T-helper 17 cell (primary cell): ENCODE measurements around the gene DNAH11. TPM values are rescaled to one million over a fixed set of nuclear protein-coding genes. Genes with fewer than 3 reads are reported as not detected.

Experiments
- ATAC-seq: fragments of 150-1000 bp; cut with Tn5 transposase; 2 replicates; pipeline ENCODE4 v1.10.0; 2021; ENCODE audit warnings: mild to moderate bottlenecking, moderate library complexity
- DNase-seq, 3 donors: peaks; one replicate each; pipeline versions ENCODE4 v3.0.0 to v3.0.0-alpha.2; 2020 to 2021
- H3K9me3 ChIP-seq: one replicate; pipeline ENCODE4 v1.7.0; 2013; ENCODE audit warnings: low read length, mild to moderate bottlenecking; ENCODE audit not compliant: control insufficient read depth, poor library complexity, severe bottlenecking
- H3K27ac Mint-ChIP-seq: one replicate; pipeline ENCODE4 v1.8.0; 2022; ENCODE audit warnings: mild to moderate bottlenecking, moderate library complexity, mixed read lengths
- H3K27me3 Mint-ChIP-seq: one replicate; pipeline ENCODE4 v1.8.0; 2022; ENCODE audit warnings: mixed read lengths
- H3K36me3 Mint-ChIP-seq: one replicate; pipeline ENCODE4 v1.8.0; 2022; ENCODE audit warnings: low read depth, mixed read lengths
- H3K4me1 Mint-ChIP-seq: one replicate; pipeline ENCODE4 v1.8.0; 2022; ENCODE audit warnings: mild to moderate bottlenecking, mixed read lengths
- H3K4me3 Mint-ChIP-seq: one replicate; pipeline ENCODE4 v1.8.0; 2022; ENCODE audit warnings: mild to moderate bottlenecking, moderate library complexity, mixed read lengths
- total RNA-seq, 4 donors: library from RNA in 2 of 4; stranded (reverse) in 2 of 4; gene quantifications; one replicate each; pipeline ENCODE4 v1.2.3 and lab custom pipeline; 2022 to 2026

Gene DNAH11
- total RNA-seq, 2 donors from 2014 or later = 0.05 to 0.97 TPM

DNA sequence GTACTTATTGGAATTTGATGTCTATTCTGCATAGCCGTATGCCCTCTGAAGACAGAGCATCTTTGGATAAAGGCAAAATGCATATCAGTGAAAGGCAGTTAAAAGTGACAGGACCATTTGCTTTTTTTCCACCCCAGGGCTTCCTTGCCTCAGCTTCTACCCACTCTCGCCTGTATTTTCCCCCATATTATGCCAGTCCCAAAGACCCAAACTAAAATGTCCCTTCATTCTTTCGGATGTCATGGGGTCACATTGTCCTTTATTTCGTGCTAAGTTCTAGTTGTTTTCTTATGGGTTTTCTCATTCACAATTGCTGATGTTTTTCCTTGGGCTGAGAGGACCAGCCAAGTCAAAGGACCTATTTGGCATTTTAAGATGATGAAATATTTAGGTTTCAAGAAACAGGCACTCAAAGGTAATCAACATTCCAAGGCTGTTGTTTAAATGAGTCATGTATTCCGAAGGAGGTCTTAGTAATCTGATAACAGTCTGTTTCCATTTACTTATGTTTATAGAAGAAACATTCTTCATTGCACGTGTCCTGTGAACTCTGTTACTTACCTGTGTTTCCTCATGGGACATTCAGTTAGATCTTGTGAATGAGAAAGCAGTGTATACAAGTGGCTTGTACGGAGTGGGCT, 74.1 kb downstream of the DNAH11 start:
- Mint-ChIP-seq H3K27me3 (peaks cover 26% of the 10 kb centered on the region), H3K27ac (no peak overlapping the region), H3K4me1 (no peaks in the 10 kb centered on the region), H3K36me3 (no peaks in the 10 kb centered on the region), H3K4me3 (no peak overlapping the region)
- no peak for ATAC-seq
- DNase-seq = no peak
- no peaks in the 10 kb centered on the region for H3K9me3 ChIP-seq

GRCh38 chr7:21617513-21617912, 74.7 kb downstream of the DNAH11 start:
- H3K36me3 Mint-ChIP-seq = no peaks in the 10 kb centered on the region
- no peak for ATAC-seq
- H3K4me3 Mint-ChIP-seq = no peak overlapping the region
- H3K4me1 Mint-ChIP-seq = no peaks in the 10 kb centered on the region
- H3K27me3 Mint-ChIP-seq = peaks cover 26% of the 10 kb centered on the region
- DNase-seq = no peak
- H3K27ac Mint-ChIP-seq = no peak overlapping the region
- no peaks in the 10 kb centered on the region for H3K9me3 ChIP-seq

- H3K9me3 ChIP-seq = no peaks in the 10 kb centered on the region
- Mint-ChIP-seq H3K4me3 (no peak overlapping the region), H3K36me3 (no peaks in the 10 kb centered on the region), H3K4me1 (no peaks in the 10 kb centered on the region), H3K27me3 (peaks cover 26% of the 10 kb centered on the region), H3K27ac (no peak overlapping the region)
- no peak for ATAC-seq
- DNase-seq = no peak
These were observed 75.1 kb downstream of the DNAH11 start for GRCh38 chr7:21617916-21618390.

GRCh38 chr7:21618706-21619105, 75.9 kb downstream of the DNAH11 start:
- no peaks in the 10 kb centered on the region for H3K4me1 Mint-ChIP-seq
- no peaks in the 10 kb centered on the region for H3K9me3 ChIP-seq
- peaks cover 26% of the 10 kb centered on the region for H3K27me3 Mint-ChIP-seq
- no peak for DNase-seq
- H3K36me3 Mint-ChIP-seq = no peaks in the 10 kb centered on the region
- H3K4me3 Mint-ChIP-seq = no peak overlapping the region
- H3K27ac Mint-ChIP-seq = no peak overlapping the region
- no peak for ATAC-seq

DNA sequence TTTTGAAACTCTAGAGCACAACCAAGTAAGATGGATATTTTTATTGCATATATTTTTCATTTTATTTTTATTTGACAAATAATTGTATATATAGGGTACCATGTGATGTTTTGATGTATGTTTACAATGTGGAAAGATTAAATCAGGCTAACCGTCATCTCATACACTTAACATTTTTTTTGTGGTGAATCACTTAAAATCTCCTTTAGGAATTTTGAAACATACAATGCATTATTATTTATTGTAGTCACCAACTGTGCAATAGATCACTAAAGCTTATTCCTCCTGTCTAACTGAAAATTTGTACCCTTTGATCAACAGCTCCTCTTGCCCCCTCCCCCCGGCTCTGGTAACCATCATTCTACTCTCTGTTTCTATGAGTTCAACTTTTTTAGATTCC, 77.2 kb downstream of the DNAH11 start:
- ATAC-seq = no peak
- no peaks in the 10 kb centered on the region for H3K36me3 Mint-ChIP-seq
- H3K27ac Mint-ChIP-seq = no peak overlapping the region
- H3K4me3 Mint-ChIP-seq = no peak overlapping the region
- H3K4me1 Mint-ChIP-seq = no peaks in the 10 kb centered on the region
- no peaks in the 10 kb centered on the region for H3K9me3 ChIP-seq
- DNase-seq = no peak
- peaks cover 26% of the 10 kb centered on the region for H3K27me3 Mint-ChIP-seq

- DNase-seq (no peak), ATAC-seq (no peak)
- Mint-ChIP-seq H3K36me3 (no peaks in the 10 kb centered on the region), H3K27me3 (no peaks in the 10 kb centered on the region), H3K4me3 (no peak overlapping the region), H3K27ac (no peak overlapping the region), H3K4me1 (no peaks in the 10 kb centered on the region)
- H3K9me3 ChIP-seq = no peaks in the 10 kb centered on the region
These were observed 81.5 kb downstream of the DNAH11 start for GRCh38 chr7:21624320-21624719.

- H3K27me3 Mint-ChIP-seq = peaks cover 25% of the 10 kb centered on the region
- H3K4me1 Mint-ChIP-seq = no peaks in the 10 kb centered on the region
- no peaks in the 10 kb centered on the region for H3K36me3 Mint-ChIP-seq
- H3K9me3 ChIP-seq = no peaks in the 10 kb centered on the region
- H3K4me3 Mint-ChIP-seq = no peak overlapping the region
- H3K27ac Mint-ChIP-seq = no peak overlapping the region
- DNase-seq (no peak), ATAC-seq (no peak)
These were observed 93.9 kb downstream of the DNAH11 start for GRCh38 chr7:21636694-21637093.

DNA sequence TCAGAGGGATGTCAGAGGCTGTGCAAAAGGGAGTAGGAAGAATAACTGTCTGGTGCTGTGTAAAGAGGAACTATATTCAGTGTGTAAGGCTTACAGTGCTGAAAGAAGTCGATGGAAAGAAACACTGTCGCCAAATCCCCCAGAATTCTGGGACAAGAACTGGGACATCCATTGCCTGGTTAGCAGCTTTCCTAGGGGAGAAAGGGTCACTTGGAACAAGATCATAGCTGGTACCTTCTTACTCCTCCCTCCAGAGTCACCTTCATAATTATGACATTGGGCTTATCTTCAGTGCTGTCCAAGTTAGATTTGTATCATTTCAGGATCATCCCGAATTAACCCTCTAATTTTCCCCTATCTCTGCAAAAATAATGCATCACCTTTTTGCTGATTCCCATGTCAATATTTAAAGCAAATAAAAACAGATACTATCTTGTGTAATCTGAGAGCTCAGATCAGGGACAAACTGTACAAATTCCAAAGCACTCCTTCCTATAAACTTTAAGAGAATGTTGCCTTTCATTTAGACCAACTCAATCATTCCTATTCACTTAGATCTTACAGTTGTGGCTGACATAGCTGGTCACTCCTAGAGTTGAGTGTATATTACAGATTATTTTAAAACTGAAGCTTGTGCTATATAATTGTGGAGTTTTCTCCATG, 96.5 kb downstream of the DNAH11 start:
- H3K27me3 Mint-ChIP-seq = peaks cover 41% of the 10 kb centered on the region
- ATAC-seq = no peak

GRCh38 chr7:21640105-21640504, 97.3 kb downstream of the DNAH11 start:
- H3K27me3 Mint-ChIP-seq = peaks cover 41% of the 10 kb centered on the region
- no peak for DNase-seq
- no peaks in the 10 kb centered on the region for H3K36me3 Mint-ChIP-seq
- H3K4me3 Mint-ChIP-seq = no peak overlapping the region
- no peak overlapping the region for H3K27ac Mint-ChIP-seq
- no peaks in the 10 kb centered on the region for H3K9me3 ChIP-seq
- no peaks in the 10 kb centered on the region for H3K4me1 Mint-ChIP-seq
- no peak for ATAC-seq

More for the DNA sequence above, 96.5 kb downstream of the DNAH11 start:
- H3K4me1 Mint-ChIP-seq = no peaks in the 10 kb centered on the region
- no peaks in the 10 kb centered on the region for H3K9me3 ChIP-seq
- H3K27ac Mint-ChIP-seq = no peak overlapping the region
- no peak for DNase-seq
- H3K36me3 Mint-ChIP-seq = no peaks in the 10 kb centered on the region
- H3K4me3 Mint-ChIP-seq = no peak overlapping the region

DNA sequence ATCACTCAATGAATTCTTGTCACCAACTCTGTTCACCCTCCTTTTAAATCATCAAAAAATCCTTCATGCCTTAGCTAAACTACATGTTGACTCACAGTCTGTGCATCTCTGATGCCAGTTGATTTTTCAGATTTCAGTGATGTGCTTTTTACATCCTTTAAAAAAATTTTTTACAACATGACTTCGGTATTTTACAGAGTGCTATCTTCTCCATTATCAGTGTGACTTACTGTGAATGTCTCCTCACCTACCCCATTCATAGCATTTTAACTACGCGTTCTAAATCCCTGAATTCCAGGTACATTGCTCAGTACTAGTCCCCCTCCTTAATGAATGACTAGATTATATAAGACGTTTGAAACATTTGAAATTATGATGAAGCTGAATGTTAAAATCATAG, 98.7 kb downstream of the DNAH11 start:
- no peaks in the 10 kb centered on the region for H3K9me3 ChIP-seq
- Mint-ChIP-seq H3K4me1 (no peaks in the 10 kb centered on the region), H3K36me3 (no peaks in the 10 kb centered on the region), H3K27ac (no peak overlapping the region), H3K4me3 (no peak overlapping the region), H3K27me3 (peaks cover 41% of the 10 kb centered on the region)
- DNase-seq (no peak), ATAC-seq (no peak)

- H3K9me3 ChIP-seq = no peaks in the 10 kb centered on the region
- no peak for ATAC-seq
- no peak overlapping the region for H3K27ac Mint-ChIP-seq
- H3K36me3 Mint-ChIP-seq = no peaks in the 10 kb centered on the region
- H3K4me3 Mint-ChIP-seq = no peak overlapping the region
- H3K4me1 Mint-ChIP-seq = no peaks in the 10 kb centered on the region
- no peak for DNase-seq
- peaks cover 41% of the 10 kb centered on the region for H3K27me3 Mint-ChIP-seq
These were observed 99.6 kb downstream of the DNAH11 start for GRCh38 chr7:21642422-21642821.

- ATAC-seq = no peak
These were observed 108.9 kb downstream of the DNAH11 start for GRCh38 chr7:21651697-21652096.

GRCh38 chr7:21653623-21654022, 110.8 kb downstream of the DNAH11 start:
- H3K27ac Mint-ChIP-seq = no peak overlapping the region
- DNase-seq (no peak), ATAC-seq (no peak)
- H3K36me3 Mint-ChIP-seq = no peaks in the 10 kb centered on the region
- H3K27me3 Mint-ChIP-seq = no peaks in the 10 kb centered on the region
- H3K4me3 Mint-ChIP-seq = no peak overlapping the region
- no peaks in the 10 kb centered on the region for H3K9me3 ChIP-seq
- no peaks in the 10 kb centered on the region for H3K4me1 Mint-ChIP-seq

More at GRCh38 chr7:21651697-21652096, 108.9 kb downstream of the DNAH11 start:
- H3K4me3 Mint-ChIP-seq = no peak overlapping the region
- no peaks in the 10 kb centered on the region for H3K4me1 Mint-ChIP-seq
- H3K27me3 Mint-ChIP-seq = no peaks in the 10 kb centered on the region
- no peaks in the 10 kb centered on the region for H3K36me3 Mint-ChIP-seq
- H3K9me3 ChIP-seq = no peaks in the 10 kb centered on the region
- no peak for DNase-seq
- no peak overlapping the region for H3K27ac Mint-ChIP-seq

- no peak overlapping the region for H3K27ac Mint-ChIP-seq
- no peaks in the 10 kb centered on the region for H3K9me3 ChIP-seq
- H3K4me3 Mint-ChIP-seq = no peak overlapping the region
- no peak for ATAC-seq
- peaks cover 5% of the 10 kb centered on the region for H3K27me3 Mint-ChIP-seq
- H3K4me1 Mint-ChIP-seq = no peaks in the 10 kb centered on the region
- no peak for DNase-seq
- no peaks in the 10 kb centered on the region for H3K36me3 Mint-ChIP-seq
These were observed 113.2 kb downstream of the DNAH11 start for GRCh38 chr7:21656081-21656480.
